ENCODE data around the gene SFTPA1.
"Not testable (repeated sequence)": the region's sequence is repeated elsewhere in the genome, so short reads cannot be mapped to it uniquely, and the experiment has no call there.

GRCh38 chr10:79652695-79653094, 42.0 kb downstream of the SFTPA1 start:
- TF ChIP-seq, protein P1, sequence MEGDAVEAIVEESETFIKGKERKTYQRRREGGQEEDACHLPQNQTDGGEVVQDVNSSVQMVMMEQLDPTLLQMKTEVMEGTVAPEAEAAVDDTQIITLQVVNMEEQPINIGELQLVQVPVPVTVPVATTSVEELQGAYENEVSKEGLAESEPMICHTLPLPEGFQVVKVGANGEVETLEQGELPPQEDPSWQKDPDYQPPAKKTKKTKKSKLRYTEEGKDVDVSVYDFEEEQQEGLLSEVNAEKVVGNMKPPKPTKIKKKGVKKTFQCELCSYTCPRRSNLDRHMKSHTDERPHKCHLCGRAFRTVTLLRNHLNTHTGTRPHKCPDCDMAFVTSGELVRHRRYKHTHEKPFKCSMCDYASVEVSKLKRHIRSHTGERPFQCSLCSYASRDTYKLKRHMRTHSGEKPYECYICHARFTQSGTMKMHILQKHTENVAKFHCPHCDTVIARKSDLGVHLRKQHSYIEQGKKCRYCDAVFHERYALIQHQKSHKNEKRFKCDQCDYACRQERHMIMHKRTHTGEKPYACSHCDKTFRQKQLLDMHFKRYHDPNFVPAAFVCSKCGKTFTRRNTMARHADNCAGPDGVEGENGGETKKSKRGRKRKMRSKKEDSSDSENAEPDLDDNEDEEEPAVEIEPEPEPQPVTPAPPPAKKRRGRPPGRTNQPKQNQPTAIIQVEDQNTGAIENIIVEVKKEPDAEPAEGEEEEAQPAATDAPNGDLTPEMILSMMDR (IDR thresholded peaks at IDR 0.05; ENCODE audit: insufficient read depth, low read length, poor library complexity, severe bottlenecking): not testable (repeated sequence)
- not testable (repeated sequence) for TF ChIP-seq EZH2phosphoT487 (conservative IDR thresholded peaks at IDR 0.05; ENCODE audit: low read length)
